Trophoblast cell (in vitro differentiated cells and primary cell): ENCODE results near the gene TCOF1.

Source experiments
- DNase-seq, 2 donors: peaks; one replicate each; pipeline ENCODE4 v3.0.0-alpha.2; 2016
- H2AFZ ChIP-seq: 2 replicates; pipeline ENCODE4 v1.6.1; 2013; ENCODE audit warnings: low read length, moderate library complexity, mild to moderate bottlenecking; ENCODE audit not compliant: insufficient read depth, poor library complexity
- H2AK5ac ChIP-seq: 2 replicates; pipeline ENCODE4 v1.6.1; 2013; ENCODE audit warnings: mild to moderate bottlenecking, low read length
- H2BK120ac ChIP-seq: 2 replicates; pipeline ENCODE4 v1.6.1; 2013; ENCODE audit warnings: low read length, mild to moderate bottlenecking, moderate library complexity; ENCODE audit not compliant: insufficient read depth, poor library complexity
- H2BK12ac ChIP-seq: 2 replicates; pipeline ENCODE4 v1.6.1; 2013; ENCODE audit warnings: mild to moderate bottlenecking, low read length, moderate library complexity
- H2BK5ac ChIP-seq: 2 replicates; pipeline ENCODE4 v1.6.1; 2013; ENCODE audit warnings: low read length, low read depth, moderate library complexity, mild to moderate bottlenecking; ENCODE audit not compliant: poor library complexity
- H3K14ac ChIP-seq: 2 replicates; pipeline ENCODE4 v1.6.1; 2013; ENCODE audit warnings: mild to moderate bottlenecking, low read length
- H3K18ac ChIP-seq: 2 replicates; pipeline ENCODE4 v1.6.1; 2013; ENCODE audit warnings: mild to moderate bottlenecking, low read length
- H3K23ac ChIP-seq: 2 replicates; pipeline ENCODE4 v1.6.1; 2013; ENCODE audit warnings: low read length
- H3K27ac ChIP-seq: 2 replicates; pipeline ENCODE4 v1.5.1; 2013; ENCODE audit warnings: low read depth, mild to moderate bottlenecking, inconsistent platforms, low read length, moderate library complexity
- H3K27me3 ChIP-seq: 2 replicates; pipeline ENCODE4 v1.6.1; 2013; ENCODE audit warnings: inconsistent platforms, mild to moderate bottlenecking, low read length, moderate library complexity; ENCODE audit not compliant: insufficient read depth
- H3K36me3 ChIP-seq, 2 experiments: 1 replicate in 1 of 2; 2 replicates in 1 of 2; pipeline ENCODE4 v1.6.1; 2013; ENCODE audit warnings: low read length in 2 of 2, mild to moderate bottlenecking in 2 of 2, moderate library complexity in 1 of 2; ENCODE audit not compliant: insufficient read depth in 2 of 2, control insufficient read depth in 1 of 2
- H3K4ac ChIP-seq: 2 replicates; pipeline ENCODE4 v1.6.1; 2013; ENCODE audit warnings: low read depth, mild to moderate bottlenecking, low read length, moderate library complexity
- H3K4me1 ChIP-seq, 2 experiments: 1 replicate in 1 of 2; 2 replicates in 1 of 2; pipeline ENCODE4 v1.6.1; 2013; ENCODE audit warnings: low read length in 2 of 2, mild to moderate bottlenecking in 2 of 2, moderate library complexity in 1 of 2; ENCODE audit not compliant: insufficient read depth in 2 of 2, control insufficient read depth in 1 of 2
- H3K4me2 ChIP-seq: 2 replicates; pipeline ENCODE4 v1.6.1; 2013; ENCODE audit warnings: inconsistent platforms, mild to moderate bottlenecking, low read length, moderate library complexity
- H3K4me3 ChIP-seq: 2 replicates; pipeline ENCODE4 v1.5.1; 2013; ENCODE audit warnings: mild to moderate bottlenecking, low read depth, low read length, inconsistent platforms
- H3K79me1 ChIP-seq: one replicate; pipeline ENCODE4 v1.6.1; 2013; ENCODE audit warnings: low read length
- H3K79me2 ChIP-seq: 2 replicates; pipeline ENCODE4 v1.6.1; 2013; ENCODE audit warnings: low read length, mild to moderate bottlenecking; ENCODE audit not compliant: control insufficient read depth, insufficient read depth, poor library complexity
- H3K9ac ChIP-seq: 2 replicates; pipeline ENCODE4 v1.6.1; 2013; ENCODE audit warnings: mild to moderate bottlenecking, low read length
- H3K9me3 ChIP-seq: 2 replicates; pipeline ENCODE4 v1.6.1; 2013; ENCODE audit warnings: low read depth, mild to moderate bottlenecking, control low read depth, inconsistent platforms, low read length; ENCODE audit not compliant: insufficient read depth
- H4K12ac ChIP-seq: 2 replicates; pipeline ENCODE4 v1.6.1; 2013; ENCODE audit warnings: low read depth, mild to moderate bottlenecking, low read length, moderate library complexity
- H4K8ac ChIP-seq: 2 replicates; pipeline ENCODE4 v1.6.1; 2013; ENCODE audit warnings: low read depth, mild to moderate bottlenecking, low read length, moderate library complexity
- H4K91ac ChIP-seq: one replicate; pipeline ENCODE4 v1.6.1; 2013; ENCODE audit warnings: low read depth, mild to moderate bottlenecking, low read length, moderate library complexity
- WGBS: extraction: QIAGEN DNeasy Blood & Tissue Kit; methylation state at CpG from one replicate; pipeline ENCODE4 v1.1.7; 2013; ENCODE audit warnings: missing lambda C conversion rate; ENCODE audit not compliant: insufficient read length, insufficient coverage; ENCODE audit errors: extremely low coverage; 5-methylcytosine and 5-hydroxymethylcytosine counted together

TCOF1 gene

GRCh38 chr5:150443242-150444075 lies 86.0 kb downstream of the TCOF1 start:
- Histone ChIP-seq H4K12ac (no peak overlapping the region), H4K91ac (no peak overlapping the region), H3K18ac (no peak overlapping the region), H2BK5ac (no peak overlapping the region), H3K4ac (no peak overlapping the region), H3K14ac (no peak overlapping the region), H3K9me3 (no peaks in the 10 kb centered on the region), H3K27me3 (no peaks in the 10 kb centered on the region), H2BK120ac (no peak overlapping the region), H4K8ac (no peak overlapping the region), H3K4me1 (peaks cover 0 to 2% of the 10 kb centered on the region in 2 experiments), H3K4me2 (no peak overlapping the region), H3K79me2 (peaks cover 1% of the 10 kb centered on the region), H2BK12ac (no peak overlapping the region), H3K23ac (no peak overlapping the region), H2AK5ac (no peak overlapping the region), H3K9ac (no peak overlapping the region), H2AFZ (no peak overlapping the region), H3K27ac (no peak overlapping the region), H3K79me1 (no peaks in the 10 kb centered on the region), H3K4me3 (no peak overlapping the region), H3K36me3 (peaks cover 43 to 51% of the 10 kb centered on the region in 2 experiments)
- DNase-seq: no peak
- WGBS: no CpG with 5 or more reads among the region's 15 CpGs

GRCh38 chr5:150444770-150445169 lies 87.3 kb downstream of the TCOF1 start:
- Histone ChIP-seq H2BK120ac (no peak overlapping the region), H3K27me3 (no peaks in the 10 kb centered on the region), H3K27ac (no peak overlapping the region), H3K4me2 (no peak overlapping the region), H3K9me3 (no peaks in the 10 kb centered on the region), H3K36me3 (peaks cover 43 to 51% of the 10 kb centered on the region in 2 experiments), H3K14ac (no peak overlapping the region), H3K4me1 (peaks cover 0 to 3% of the 10 kb centered on the region in 2 experiments), H3K4ac (no peak overlapping the region), H2BK5ac (no peak overlapping the region), H3K4me3 (no peak overlapping the region), H3K23ac (no peak overlapping the region), H4K8ac (no peak overlapping the region), H4K91ac (no peak overlapping the region), H2AFZ (no peak overlapping the region), H4K12ac (no peak overlapping the region), H3K79me2 (peaks cover 13% of the 10 kb centered on the region), H3K9ac (no peak overlapping the region), H3K18ac (no peak overlapping the region), H2BK12ac (no peak overlapping the region), H3K79me1 (peaks cover 10% of the 10 kb centered on the region), H2AK5ac (no peak overlapping the region)
- no CpG with 5 or more reads among the region's 9 CpGs for WGBS
- no peak for DNase-seq

GRCh38 chr5:150446088-150446487 lies 88.6 kb downstream of the TCOF1 start:
- H3K4me3 ChIP-seq: no peak overlapping the region
- no CpG with 5 or more reads among the region's 2 CpGs for WGBS
- H2BK5ac ChIP-seq: no peak overlapping the region

GRCh38 chr5:150446583-150446982 lies 89.1 kb downstream of the TCOF1 start:
- peaks cover 10% of the 10 kb centered on the region for H3K79me1 ChIP-seq
- H3K4me3 ChIP-seq: no peak overlapping the region
- no peak overlapping the region for H3K9ac ChIP-seq
- H2AFZ ChIP-seq: no peak overlapping the region
- DNase-seq: no peak
- H3K4me2 ChIP-seq: no peak overlapping the region
- H3K14ac ChIP-seq: no peak overlapping the region
- H4K91ac ChIP-seq: no peak overlapping the region
- no peak overlapping the region for H3K4ac ChIP-seq
- H2BK5ac ChIP-seq: no peak overlapping the region
- no peaks in the 10 kb centered on the region for H3K9me3 ChIP-seq
- no peak overlapping the region for H3K23ac ChIP-seq
- H4K12ac ChIP-seq: no peak overlapping the region
- no peak overlapping the region for H2BK120ac ChIP-seq
- H3K36me3 ChIP-seq: peaks cover 43 to 51% of the 10 kb centered on the region in 2 experiments
- H3K27ac ChIP-seq: no peak overlapping the region
- peaks cover 0 to 3% of the 10 kb centered on the region in 2 experiments for H3K4me1 ChIP-seq
- H3K27me3 ChIP-seq: no peaks in the 10 kb centered on the region
- H3K18ac ChIP-seq: no peak overlapping the region
- H3K79me2 ChIP-seq: peaks cover 13% of the 10 kb centered on the region
- no peak overlapping the region for H4K8ac ChIP-seq
- no peak overlapping the region for H2AK5ac ChIP-seq
- WGBS: no CpG with 5 or more reads among the region's 6 CpGs
- H2BK12ac ChIP-seq: no peak overlapping the region

More at GRCh38 chr5:150446088-150446487, 88.6 kb downstream of the TCOF1 start:
- no peak overlapping the region for H2AK5ac ChIP-seq
- H3K23ac ChIP-seq: no peak overlapping the region
- H3K4ac ChIP-seq: no peak overlapping the region
- H3K27me3 ChIP-seq: no peaks in the 10 kb centered on the region
- H3K14ac ChIP-seq: no peak overlapping the region
- peaks cover 43 to 51% of the 10 kb centered on the region in 2 experiments for H3K36me3 ChIP-seq
- H4K8ac ChIP-seq: no peak overlapping the region
- DNase-seq: no peak
- H4K12ac ChIP-seq: no peak overlapping the region
- H3K4me1 ChIP-seq: peaks cover 0 to 3% of the 10 kb centered on the region in 2 experiments
- no peak overlapping the region for H2BK120ac ChIP-seq
- H3K27ac ChIP-seq: no peak overlapping the region
- H3K9ac ChIP-seq: no peak overlapping the region
- no peak overlapping the region for H3K18ac ChIP-seq
- no peak overlapping the region for H4K91ac ChIP-seq
- peaks cover 13% of the 10 kb centered on the region for H3K79me2 ChIP-seq
- no peak overlapping the region for H2AFZ ChIP-seq
- H3K4me2 ChIP-seq: no peak overlapping the region
- H2BK12ac ChIP-seq: no peak overlapping the region
- no peaks in the 10 kb centered on the region for H3K9me3 ChIP-seq
- H3K79me1 ChIP-seq: peaks cover 10% of the 10 kb centered on the region
